SJCRH30 (cell line): ENCODE measurements around the gene ATAD1. TPM values are rescaled to one million over a fixed set of nuclear protein-coding genes. Genes with fewer than 3 reads are reported as not detected.

Experiments used
- DNase-seq, 2 experiments: peaks; one replicate each; pipeline ENCODE4 v3.0.0-alpha.2; 2015 to 2020
- H3K27ac ChIP-seq: fragments of 250-450 bp; sonication (Bioruptor Pico); 2 replicates; pipeline ENCODE4 v1.5.1; 2020; ENCODE audit warnings: mild to moderate bottlenecking, moderate library complexity
- H3K27me3 ChIP-seq: fragments of 250-450 bp; sonication (Bioruptor Pico); 2 replicates; pipeline ENCODE4 v1.5.1; 2020; ENCODE audit warnings: mild to moderate bottlenecking, moderate library complexity
- H3K36me3 ChIP-seq: fragments of 250-450 bp; sonication (Bioruptor Pico); 2 replicates; pipeline ENCODE4 v1.5.1; 2020; ENCODE audit warnings: mild to moderate bottlenecking, moderate library complexity
- H3K4me1 ChIP-seq: fragments of 250-450 bp; sonication (Bioruptor Pico); 2 replicates; pipeline ENCODE4 v1.5.1; 2020; ENCODE audit warnings: mild to moderate bottlenecking, moderate library complexity
- H3K4me3 ChIP-seq: fragments of 250-450 bp; sonication (Bioruptor Pico); 2 replicates; pipeline ENCODE4 v1.5.1; 2020; ENCODE audit warnings: mild to moderate bottlenecking, moderate library complexity
- H3K9me3 ChIP-seq: fragments of 250-450 bp; sonication (Bioruptor Pico); replicated peaks from 2 replicates; pipeline ENCODE4 v1.5.1; 2020; ENCODE audit warnings: mild to moderate bottlenecking, moderate library complexity
- total RNA-seq: library from RNA; depleted of rRNA; stranded (reverse); fragments of >200 nt; shearing (Covaris generic); gene quantifications from 2 replicates; pipeline ENCODE4 v1.2.3, GENCODE V29; 2014; rRNA removed

ATAD1 gene
- total RNA-seq, 1 experiment from 2014 or later: 28.2 TPM

- no peak overlapping the region for H3K4me3 ChIP-seq
- no peaks in the 10 kb centered on the region for H3K27me3 ChIP-seq
- no peak overlapping the region for H3K27ac ChIP-seq
These were observed 110.8 kb downstream of the ATAD1 start for GRCh38 chr10:87707254-87707653.

GRCh38 chr10:87706731-87707130, 111.3 kb downstream of the ATAD1 start:
- Histone ChIP-seq H3K4me1 (no peaks in the 10 kb centered on the region), H3K4me3 (no peak overlapping the region), H3K27me3 (no peaks in the 10 kb centered on the region), H3K9me3 (no peaks in the 10 kb centered on the region), H3K36me3 (no peaks in the 10 kb centered on the region), H3K27ac (no peak overlapping the region)
- DNase-seq: no peak

More at GRCh38 chr10:87707254-87707653, 110.8 kb downstream of the ATAD1 start:
- Histone ChIP-seq H3K4me1 (no peaks in the 10 kb centered on the region), H3K36me3 (no peaks in the 10 kb centered on the region), H3K9me3 (no peaks in the 10 kb centered on the region)
- no peak for DNase-seq

GRCh38 chr10:87705339-87705738, 112.7 kb downstream of the ATAD1 start:
- Histone ChIP-seq H3K4me1 (no peaks in the 10 kb centered on the region), H3K27ac (no peak overlapping the region), H3K27me3 (no peaks in the 10 kb centered on the region), H3K36me3 (no peaks in the 10 kb centered on the region), H3K9me3 (no peaks in the 10 kb centered on the region), H3K4me3 (no peak overlapping the region)
- DNase-seq: no peak

- H3K9me3 ChIP-seq: no peaks in the 10 kb centered on the region
- no peaks in the 10 kb centered on the region for H3K27me3 ChIP-seq
- H3K27ac ChIP-seq: no peak overlapping the region
- H3K36me3 ChIP-seq: no peaks in the 10 kb centered on the region
- no peak overlapping the region for H3K4me3 ChIP-seq
- no peaks in the 10 kb centered on the region for H3K4me1 ChIP-seq
- no peak for DNase-seq
These were observed 114.3 kb downstream of the ATAD1 start for GRCh38 chr10:87703771-87704170.

- DNase-seq: no peak
- Histone ChIP-seq H3K9me3 (no peaks in the 10 kb centered on the region), H3K27me3 (no peaks in the 10 kb centered on the region), H3K4me1 (no peaks in the 10 kb centered on the region), H3K4me3 (no peak overlapping the region), H3K36me3 (no peaks in the 10 kb centered on the region), H3K27ac (no peak overlapping the region)
These were observed 115.1 kb downstream of the ATAD1 start for GRCh38 chr10:87702973-87703294.

GRCh38 chr10:87702260-87702972, 115.6 kb downstream of the ATAD1 start:
- no peaks in the 10 kb centered on the region for H3K27me3 ChIP-seq
- H3K27ac ChIP-seq: no peak overlapping the region
- no peak for DNase-seq
- H3K4me3 ChIP-seq: no peak overlapping the region
- no peaks in the 10 kb centered on the region for H3K36me3 ChIP-seq
- no peaks in the 10 kb centered on the region for H3K9me3 ChIP-seq
- no peaks in the 10 kb centered on the region for H3K4me1 ChIP-seq

Other genes starting within 250 kb of the ATAD1 start
- gene PAPSS2, start 158.3 kb downstream of the ATAD1 start, total RNA-seq: 1.4 and 1.5 TPM in 2 replicates
- gene KLLN, start 45.3 kb upstream of the ATAD1 start, total RNA-seq: 0.02 and 0.18 TPM in 2 replicates
- gene PTEN, start 45.4 kb upstream of the ATAD1 start, total RNA-seq: 20.5 and 21.2 TPM in 2 replicates